HEK293T (cell line): ENCODE data around the gene SYNE2.

Experiments used
- CTCF ChIA-PET: fragments of 350-600 bp; formaldehyde crosslinking; extraction: SDS; loops from one replicate; lab custom pipeline; 2021; ENCODE audit warnings: antibody characterized with exemption, inconsistent platforms; lab: Yijun Ruan, JAX
- POLR2A ChIA-PET: fragments of 350-600 bp; formaldehyde crosslinking; extraction: SDS; loops from one replicate; lab custom pipeline; 2020; ENCODE audit warnings: antibody characterized with exemption, inconsistent platforms; lab: Yijun Ruan, JAX
- DNase-seq: peaks from one replicate; pipeline ENCODE4 v3.0.0; 2012; ENCODE audit warnings: mixed read lengths; ENCODE audit errors: extremely low spot score
- ARNT ChIP-seq: fragments of 450-650 bp; IDR thresholded peaks from 2 replicates; pipeline ENCODE4 v1.6.1; 2017; ENCODE audit warnings: mild to moderate bottlenecking
- BHLHE40 ChIP-seq: fragments of 450-650 bp; IDR thresholded peaks from 2 replicates; pipeline ENCODE4 v1.6.1; 2016; ENCODE audit warnings: mild to moderate bottlenecking, moderate library complexity, borderline replicate concordance
- CTBP1 ChIP-seq: fragments of 450-650 bp; IDR thresholded peaks from 2 replicates; pipeline ENCODE4 v1.6.1; 2016; ENCODE audit warnings: borderline replicate concordance
- ELF4 ChIP-seq: fragments of 450-650 bp; IDR thresholded peaks from 2 replicates; pipeline ENCODE4 v1.6.1; 2017; ENCODE audit warnings: antibody characterized with exemption
- FOXA1 ChIP-seq: fragments of 450-650 bp; IDR thresholded peaks from 2 replicates; pipeline ENCODE4 v1.6.1; 2016; ENCODE audit warnings: mild to moderate bottlenecking
- FOXK2 ChIP-seq: fragments of 450-650 bp; IDR thresholded peaks from 2 replicates; pipeline ENCODE4 v1.6.1; 2016; ENCODE audit warnings: mild to moderate bottlenecking
- FOXM1 ChIP-seq: fragments of 450-650 bp; IDR thresholded peaks from 2 replicates; pipeline ENCODE4 v1.6.1; 2017; ENCODE audit warnings: mild to moderate bottlenecking, borderline replicate concordance
- HDGF ChIP-seq: fragments of 450-650 bp; IDR thresholded peaks from 2 replicates; pipeline ENCODE4 v1.6.1; 2017; ENCODE audit warnings: antibody characterized with exemption, borderline replicate concordance
- L3MBTL2 ChIP-seq: fragments of 450-650 bp; conservative IDR thresholded peaks from 2 replicates; pipeline ENCODE4 v1.6.1; 2016; ENCODE audit warnings: mild to moderate bottlenecking
- LEF1 ChIP-seq: fragments of 450-650 bp; IDR thresholded peaks from 2 replicates; pipeline ENCODE4 v1.6.1; 2017; ENCODE audit warnings: mild to moderate bottlenecking, borderline replicate concordance
- NFRKB ChIP-seq: fragments of 450-650 bp; IDR thresholded peaks from 2 replicates; pipeline ENCODE4 v1.6.1; 2016; ENCODE audit warnings: mild to moderate bottlenecking, moderate library complexity
- PKNOX1 ChIP-seq: fragments of 450-650 bp; IDR thresholded peaks from 2 replicates; pipeline ENCODE4 v1.6.1; 2016
- SP1 ChIP-seq: fragments of 450-650 bp; IDR thresholded peaks from 2 replicates; pipeline ENCODE4 v1.6.1; 2017
- SUZ12 ChIP-seq: fragments of 450-650 bp; IDR thresholded peaks from 2 replicates; pipeline ENCODE4 v1.6.1; 2016; ENCODE audit warnings: mild to moderate bottlenecking
- TARDBP ChIP-seq: fragments of 450-650 bp; IDR thresholded peaks from 2 replicates; pipeline ENCODE4 v1.6.1; 2016
- ZNF384 ChIP-seq: fragments of 450-650 bp; IDR thresholded peaks from 2 replicates; pipeline ENCODE4 v1.6.1; 2016

SYNE2 gene

GRCh38 chr14:63933711-63934110 lies 80.9 kb downstream of the SYNE2 start:
- no peak for TF ChIP-seq FOXK2
- no peak for TF ChIP-seq FOXM1
- TF ChIP-seq L3MBTL2: no peak
- no peak for TF ChIP-seq BHLHE40
- no peak for TF ChIP-seq SUZ12
- TF ChIP-seq FOXA1: no peak
- TF ChIP-seq ELF4: no peak
- no peak for TF ChIP-seq ARNT
- TF ChIP-seq CTBP1: no peak
- TF ChIP-seq LEF1: no peak
- no peak for TF ChIP-seq NFRKB
- ChIA-PET CTCF (no interaction called here), POLR2A (interaction anchor here (0.6 kb wide), 1 partner anchor 45 kb away, joined by 3 read pairs; no protein-coding TSS in a partner anchor)

GRCh38 chr14:63938198-63939005 lies 85.6 kb downstream of the SYNE2 start:
- CTCF ChIA-PET: no interaction called here
- POLR2A ChIA-PET: no interaction called here
- no peak for TF ChIP-seq ARNT
- TF ChIP-seq ZNF384: no peak
- TF ChIP-seq PKNOX1: no peak
- TF ChIP-seq L3MBTL2: no peak
- no peak for TF ChIP-seq NFRKB
- no peak for TF ChIP-seq HDGF
- TF ChIP-seq FOXM1: no peak
- no peak for TF ChIP-seq BHLHE40
- no peak for TF ChIP-seq FOXK2
- no peak for TF ChIP-seq LEF1
- no peak for TF ChIP-seq CTBP1
- TF ChIP-seq SP1: no peak
- no peak for TF ChIP-seq ELF4
- no peak for TF ChIP-seq SUZ12
- TF ChIP-seq FOXA1: no peak
- no peak for TF ChIP-seq TARDBP
- DNase-seq: no peak

More at GRCh38 chr14:63933711-63934110, 80.9 kb downstream of the SYNE2 start:
- no peak for DNase-seq

GRCh38 chr14:63939006-63939270 lies 86.1 kb downstream of the SYNE2 start:
- POLR2A ChIA-PET: no interaction called here

GRCh38 chr14:63940387-63940786 lies 87.6 kb downstream of the SYNE2 start:
- ChIA-PET CTCF (no interaction called here), POLR2A (no interaction called here)
- DNase-seq: no peak
- TF ChIP-seq TARDBP (no peak), BHLHE40 (no peak), NFRKB (no peak), ZNF384 (no peak)

More at GRCh38 chr14:63939006-63939270, 86.1 kb downstream of the SYNE2 start:
- CTCF ChIA-PET: no interaction called here
- no peak for TF ChIP-seq NFRKB
- no peak for TF ChIP-seq ARNT
- no peak for TF ChIP-seq BHLHE40
- no peak for TF ChIP-seq TARDBP
- no peak for TF ChIP-seq CTBP1
- no peak for TF ChIP-seq FOXA1
- TF ChIP-seq ZNF384: no peak
- no peak for TF ChIP-seq PKNOX1
- TF ChIP-seq FOXK2: no peak
- TF ChIP-seq FOXM1: no peak
- no peak for TF ChIP-seq ELF4
- TF ChIP-seq LEF1: no peak
- no peak for TF ChIP-seq SUZ12
- TF ChIP-seq SP1: no peak
- no peak for TF ChIP-seq L3MBTL2
- TF ChIP-seq HDGF: no peak
- no peak for DNase-seq

GRCh38 chr14:63941023-63941422 lies 88.2 kb downstream of the SYNE2 start:
- DNase-seq: no peak
- no peak for TF ChIP-seq L3MBTL2
- no peak for TF ChIP-seq LEF1
- no peak for TF ChIP-seq TARDBP
- no peak for TF ChIP-seq ZNF384
- TF ChIP-seq CTBP1: no peak
- no peak for TF ChIP-seq ELF4
- no peak for TF ChIP-seq FOXM1
- TF ChIP-seq SUZ12: no peak
- no peak for TF ChIP-seq HDGF
- no peak for TF ChIP-seq SP1
- TF ChIP-seq PKNOX1: no peak
- ChIA-PET POLR2A (no interaction called here), CTCF (no interaction called here)

GRCh38 chr14:63949696-63950095 lies 96.9 kb downstream of the SYNE2 start:
- ChIA-PET POLR2A (no interaction called here), CTCF (no interaction called here)
- TF ChIP-seq ELF4 (no peak), ARNT (no peak), L3MBTL2 (no peak), PKNOX1 (no peak), HDGF (no peak), NFRKB (no peak), SP1 (no peak), FOXK2 (no peak)
- no peak for DNase-seq
